Iris pigment epithelial cell (primary cell): ENCODE results near the gene CETN3.

Experiments used
- DNase-seq: peaks from one replicate; pipeline ENCODE4 v3.0.0-alpha.2; 2011; ENCODE audit warnings: low read depth

The CETN3 gene

GRCh38 chr5:90409318-90410177, at the start of gene CETN3:
CETN3 (minus strand) TSS chr5:90409756; CDS start chr5:90409661, 95 bp downstream.
- DNase-seq: peak; percentile 94

GRCh38 chr5:90446961-90447360, 37.4 kb upstream of the CETN3 start:
- peak; percentile 89 for DNase-seq

GRCh38 chr5:90440644-90441043, 31.1 kb upstream of the CETN3 start:
- no peak for DNase-seq

- peak; percentile 41 for DNase-seq
Observed at GRCh38 chr5:90438100-90438499, 28.5 kb upstream of the CETN3 start.

GRCh38 chr5:90437663-90438062, 28.1 kb upstream of the CETN3 start:
- DNase-seq: no peak

- peak; percentile 38 for DNase-seq
Observed at GRCh38 chr5:90434116-90434714, 24.7 kb upstream of the CETN3 start.

GRCh38 chr5:90424245-90424644, 14.7 kb upstream of the CETN3 start:
- no peak for DNase-seq

GRCh38 chr5:90421136-90421535, 11.6 kb upstream of the CETN3 start:
- DNase-seq: peak; percentile 14

- no peak for DNase-seq
Observed at GRCh38 chr5:90418214-90418613, 8.7 kb upstream of the CETN3 start.

DNA sequence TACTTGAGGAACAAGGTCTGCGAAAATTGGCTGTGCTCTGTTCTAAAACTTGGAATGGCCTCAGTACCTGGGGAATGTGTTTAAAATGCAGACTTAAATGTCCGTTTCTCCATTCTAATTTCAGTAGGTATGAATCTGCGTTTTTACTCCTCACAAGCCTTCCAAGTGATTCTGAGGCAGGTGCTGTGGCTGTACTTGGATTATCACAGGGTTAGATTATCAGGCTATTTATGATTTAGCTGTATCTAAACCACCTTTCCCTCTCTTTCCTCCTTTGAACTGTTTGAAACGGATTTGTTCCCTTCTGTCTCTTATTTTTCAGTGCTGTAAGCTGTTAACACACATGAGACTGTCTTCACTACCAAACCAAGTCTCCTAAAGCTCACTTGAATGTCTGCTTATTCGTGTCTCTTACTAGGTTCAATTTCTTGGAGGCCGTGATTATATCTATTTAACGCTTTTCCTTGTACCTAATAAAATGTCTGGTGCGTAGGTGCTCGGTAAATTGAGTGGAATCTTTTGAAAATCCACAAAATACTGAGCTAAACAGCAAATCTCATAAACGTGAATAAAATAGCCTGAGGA, 714 bp upstream of the CETN3 start:
- DNase-seq: no peak

- no peak for DNase-seq
Observed at GRCh38 chr5:90408571-90409317, 812 bp downstream of the CETN3 start.

DNA sequence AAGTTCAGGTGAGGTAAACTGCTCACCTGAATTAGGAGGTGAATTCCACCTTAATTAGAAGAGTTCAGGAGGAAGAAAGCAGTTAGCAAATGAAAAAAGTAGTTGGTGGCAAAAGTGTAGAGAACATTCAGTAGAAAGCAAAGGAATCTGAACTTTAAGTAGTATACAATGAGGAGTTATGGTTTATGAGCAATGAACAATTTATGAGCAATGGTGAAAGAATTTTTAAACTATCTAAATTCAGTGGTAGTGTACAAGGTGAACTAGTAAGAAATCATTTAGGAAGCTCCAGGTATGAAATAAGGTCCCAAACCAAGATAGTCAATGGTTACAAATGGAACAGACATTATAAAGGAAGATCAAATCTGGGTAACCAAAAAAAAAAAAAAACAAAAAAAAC, 3.1 kb downstream of the CETN3 start:
- peak; percentile 25 for DNase-seq

- DNase-seq: no peak
Observed at GRCh38 chr5:90402521-90403255, 6.9 kb downstream of the CETN3 start.

GRCh38 chr5:90399251-90399650, 10.3 kb downstream of the CETN3 start:
- DNase-seq: peak; percentile 37

DNA sequence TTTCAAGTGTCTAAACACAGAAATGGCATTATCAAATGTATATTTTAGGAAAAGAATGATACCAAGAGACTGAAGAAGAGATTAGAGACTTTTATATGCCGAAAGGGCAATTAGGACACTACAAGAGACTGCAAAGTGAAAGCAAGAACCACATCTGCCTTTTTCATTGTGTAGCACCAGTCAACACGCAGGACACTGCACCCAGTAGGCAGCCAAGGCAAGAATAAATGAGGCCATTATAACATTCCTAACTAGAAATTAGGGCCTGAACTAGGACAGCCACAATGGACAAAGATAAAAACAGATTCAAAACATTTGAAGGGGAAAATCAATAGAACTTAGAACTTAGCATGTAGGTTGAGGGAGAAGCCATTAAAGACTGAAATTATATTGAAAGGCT, 10.8 kb downstream of the CETN3 start:
- no peak for DNase-seq

- DNase-seq: no peak
Observed at GRCh38 chr5:90395005-90395404, 14.6 kb downstream of the CETN3 start.

DNA sequence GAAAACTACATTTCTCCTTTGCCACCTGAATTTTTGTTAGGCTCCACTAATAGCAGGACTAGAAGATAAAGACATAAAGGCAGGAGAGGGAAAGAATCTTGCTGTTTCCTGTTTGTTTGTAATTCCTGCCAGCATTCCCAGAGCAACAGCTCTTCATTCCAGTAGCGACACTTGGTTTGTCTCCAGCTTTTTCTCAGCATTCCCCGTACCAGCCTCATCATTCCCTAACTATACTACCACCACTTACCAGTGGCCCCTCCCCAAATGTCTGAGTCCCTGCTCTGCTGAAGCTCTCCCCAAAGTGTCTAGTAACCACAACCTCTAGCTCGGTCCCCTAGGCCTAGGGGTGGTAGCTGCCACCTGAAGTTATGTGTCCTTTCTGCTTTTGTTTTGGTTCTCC, 18.6 kb downstream of the CETN3 start:
- DNase-seq: no peak

DNA sequence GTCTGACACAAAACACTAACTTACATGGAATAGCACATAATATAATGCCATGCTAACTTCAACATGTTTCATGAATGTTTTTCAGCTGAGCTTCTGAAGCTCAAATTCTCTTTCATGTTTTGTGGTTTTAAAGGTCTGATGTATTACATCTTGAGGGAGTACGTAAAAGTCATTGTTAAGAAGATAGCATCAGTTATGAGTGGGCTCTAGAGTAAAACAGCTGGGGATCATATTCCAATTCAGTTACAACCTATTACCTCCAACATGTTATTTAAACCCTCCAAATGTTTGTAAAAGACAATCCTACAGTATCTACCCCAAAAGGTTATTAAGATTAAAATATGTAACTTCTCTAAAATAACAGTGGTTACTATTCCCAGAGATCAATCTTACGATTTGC, 19.2 kb downstream of the CETN3 start:
- no peak for DNase-seq

DNA sequence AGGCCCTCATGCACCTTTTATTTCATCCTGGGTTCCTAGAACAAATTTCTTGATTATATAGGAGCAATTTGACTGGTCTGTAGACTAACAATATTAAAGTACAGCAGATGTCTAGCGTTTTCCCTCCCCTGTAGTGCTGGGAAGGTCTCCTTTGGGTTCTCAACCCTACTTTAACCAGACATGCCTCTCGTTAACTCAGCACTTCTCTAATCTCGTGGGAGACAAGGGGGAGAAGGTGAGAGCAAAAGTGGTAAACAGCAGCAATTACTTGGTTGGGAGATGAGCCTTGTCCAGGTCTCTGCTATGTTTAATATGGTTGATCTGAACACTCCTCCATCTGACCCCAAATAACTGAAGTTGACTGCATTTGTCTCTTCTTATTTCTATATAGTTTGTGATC, 22.0 kb downstream of the CETN3 start:
- no peak for DNase-seq

- DNase-seq: peak; percentile 22
Observed at GRCh38 chr5:90386099-90386710, 23.4 kb downstream of the CETN3 start.

DNA sequence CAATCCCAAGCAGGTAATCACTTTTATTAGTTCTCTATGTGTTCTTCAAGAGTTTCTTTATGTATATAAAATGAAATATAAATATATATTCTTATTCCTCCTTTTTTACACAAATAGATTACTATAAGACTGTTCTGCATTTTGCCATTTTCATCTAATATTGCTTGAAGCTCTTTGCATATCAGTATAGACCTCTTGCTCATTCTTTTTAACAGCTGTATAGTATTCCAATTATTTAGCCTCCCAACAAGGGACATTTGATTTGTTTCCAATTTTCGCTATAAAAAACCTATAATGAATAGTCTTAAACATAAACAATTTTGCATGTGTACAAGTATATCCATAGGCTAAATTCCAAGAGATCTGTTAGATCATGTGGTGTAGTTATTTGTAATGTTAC, 25.2 kb downstream of the CETN3 start:
- no peak for DNase-seq
